HG02943 (cell line): ENCODE results near the gene ALOX5.

Source experiments
- ATAC-seq: cut with Tn5 transposase; IDR thresholded peaks from one replicate; pipeline ENCODE4 v1.9.1; 2021; ENCODE audit warnings: mild to moderate bottlenecking, low read depth, moderate library complexity; ENCODE audit not compliant: unreplicated experiment

The ALOX5 gene

DNA sequence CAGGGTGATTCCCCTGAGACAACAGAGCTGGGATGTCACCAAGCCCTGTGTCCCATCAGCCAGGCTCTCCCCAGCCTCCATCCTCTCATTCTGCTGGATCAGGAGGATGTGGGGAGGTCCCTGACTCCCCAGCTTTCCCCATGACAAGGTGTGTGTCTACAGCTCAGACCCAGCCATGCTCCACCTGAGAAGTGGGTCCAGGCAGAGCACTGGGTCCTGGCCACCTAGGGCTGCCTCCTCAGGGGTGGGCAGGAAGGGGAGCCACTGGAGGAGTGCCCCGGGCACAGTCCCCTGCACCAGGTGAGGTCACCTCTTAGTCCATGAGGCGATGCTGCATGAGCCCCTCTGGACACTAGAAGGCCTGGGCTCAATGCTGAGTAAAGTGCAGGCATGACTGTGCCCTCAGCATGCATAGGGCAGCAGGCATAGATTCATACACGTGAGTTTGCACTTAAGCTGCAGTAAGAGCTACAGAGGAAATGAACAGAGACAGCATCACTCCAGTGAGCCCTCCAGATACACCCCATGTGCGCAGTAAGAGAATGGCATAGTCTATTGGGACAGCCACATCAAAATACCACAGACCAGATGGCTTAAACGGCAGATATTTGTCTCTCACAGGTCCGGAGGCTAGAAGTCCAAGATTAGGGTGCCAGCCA, 48.3 kb downstream of the ALOX5 start:
- ATAC-seq, result no peak

DNA sequence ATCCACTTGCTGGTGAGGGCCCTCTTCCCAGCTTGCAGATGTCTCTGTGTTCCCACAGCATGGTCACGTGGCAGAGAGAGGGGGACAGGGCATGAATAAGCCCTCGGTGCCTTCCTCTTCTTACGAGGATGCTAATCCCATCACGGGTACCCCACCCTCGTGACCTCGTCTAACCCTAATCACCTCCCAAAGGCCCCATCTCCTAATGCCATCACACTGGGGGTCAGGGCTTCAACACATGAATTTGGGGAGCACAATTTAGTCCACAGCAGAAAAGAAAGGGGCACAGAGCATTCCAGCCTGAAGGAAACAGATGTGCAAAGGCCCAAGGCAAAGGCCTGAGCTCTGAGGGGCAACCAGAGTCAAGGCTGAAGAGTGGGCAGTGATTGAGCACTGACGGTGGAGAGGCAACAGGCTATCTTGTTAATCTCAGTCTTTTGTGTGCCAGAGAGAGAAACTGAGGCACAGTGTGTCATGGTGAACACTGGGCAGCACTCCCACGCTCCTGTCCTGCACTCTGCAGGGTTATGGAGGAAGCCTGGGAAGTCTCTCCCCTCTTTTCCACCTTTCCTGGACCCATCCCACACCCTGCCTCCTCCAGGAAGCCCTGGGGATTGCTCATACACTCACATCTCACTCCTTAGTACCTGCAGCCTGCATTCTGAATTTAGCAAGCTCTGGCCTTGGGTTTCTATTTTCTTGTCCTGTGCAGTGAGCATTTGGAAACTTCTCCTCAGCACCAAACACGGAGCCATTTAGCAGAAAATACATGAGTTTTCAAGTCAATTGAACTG, 49.0 kb downstream of the ALOX5 start:
- ATAC-seq, result no peak

DNA sequence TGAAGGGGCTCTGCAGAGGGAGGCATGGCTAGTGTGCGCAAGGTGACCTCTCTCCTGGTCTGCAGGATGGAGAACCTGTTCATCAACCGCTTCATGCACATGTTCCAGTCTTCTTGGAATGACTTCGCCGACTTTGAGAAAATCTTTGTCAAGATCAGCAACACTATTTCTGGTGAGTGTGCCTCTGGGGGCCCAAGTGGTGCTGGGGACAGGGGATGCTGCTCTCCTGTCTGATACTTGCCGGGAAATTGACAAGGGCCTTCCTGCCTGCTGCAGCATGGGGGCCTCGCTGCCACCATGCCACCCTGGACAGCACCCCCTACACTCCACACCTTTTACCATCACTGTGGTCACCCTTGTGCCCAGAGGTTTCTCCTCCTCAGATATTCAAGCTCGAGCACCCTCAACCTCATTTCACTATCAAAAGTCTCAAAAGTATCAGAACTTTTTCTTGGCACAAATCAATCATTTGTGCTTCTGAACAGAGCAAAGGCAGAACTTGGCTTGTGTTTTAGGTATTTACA, 50.0 kb downstream of the ALOX5 start:
- no peak for ATAC-seq

DNA sequence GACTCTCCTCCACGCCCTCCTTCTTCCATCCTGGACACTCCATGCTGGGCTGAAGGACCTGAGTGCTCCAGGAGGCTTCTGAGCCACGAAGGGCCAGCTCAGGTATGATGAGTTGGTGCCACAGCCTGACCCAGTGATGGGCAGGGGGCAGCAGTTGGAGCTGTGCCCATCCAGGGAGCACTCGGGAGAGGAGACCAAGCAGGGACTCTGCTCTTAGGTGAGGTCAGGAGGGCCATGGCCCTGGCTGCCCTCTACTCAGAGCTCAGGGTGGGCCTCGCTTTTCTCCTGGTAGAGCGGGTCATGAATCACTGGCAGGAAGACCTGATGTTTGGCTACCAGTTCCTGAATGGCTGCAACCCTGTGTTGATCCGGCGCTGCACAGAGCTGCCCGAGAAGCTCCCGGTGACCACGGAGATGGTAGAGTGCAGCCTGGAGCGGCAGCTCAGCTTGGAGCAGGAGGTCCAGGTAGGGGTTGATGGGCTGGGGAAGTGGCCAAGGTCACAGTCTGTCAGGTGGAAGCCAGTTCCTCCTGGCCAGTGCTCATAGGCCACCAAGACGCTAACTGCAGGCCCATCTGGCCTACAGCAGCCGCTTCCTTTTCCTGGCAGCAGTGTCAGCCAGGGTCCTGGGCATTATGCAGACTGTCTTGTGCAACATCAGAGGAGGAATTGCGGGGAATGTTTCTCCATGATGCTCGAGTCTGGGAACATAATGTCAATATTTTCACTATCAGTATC, 50.8 kb downstream of the ALOX5 start:
- ATAC-seq, result no peak

DNA sequence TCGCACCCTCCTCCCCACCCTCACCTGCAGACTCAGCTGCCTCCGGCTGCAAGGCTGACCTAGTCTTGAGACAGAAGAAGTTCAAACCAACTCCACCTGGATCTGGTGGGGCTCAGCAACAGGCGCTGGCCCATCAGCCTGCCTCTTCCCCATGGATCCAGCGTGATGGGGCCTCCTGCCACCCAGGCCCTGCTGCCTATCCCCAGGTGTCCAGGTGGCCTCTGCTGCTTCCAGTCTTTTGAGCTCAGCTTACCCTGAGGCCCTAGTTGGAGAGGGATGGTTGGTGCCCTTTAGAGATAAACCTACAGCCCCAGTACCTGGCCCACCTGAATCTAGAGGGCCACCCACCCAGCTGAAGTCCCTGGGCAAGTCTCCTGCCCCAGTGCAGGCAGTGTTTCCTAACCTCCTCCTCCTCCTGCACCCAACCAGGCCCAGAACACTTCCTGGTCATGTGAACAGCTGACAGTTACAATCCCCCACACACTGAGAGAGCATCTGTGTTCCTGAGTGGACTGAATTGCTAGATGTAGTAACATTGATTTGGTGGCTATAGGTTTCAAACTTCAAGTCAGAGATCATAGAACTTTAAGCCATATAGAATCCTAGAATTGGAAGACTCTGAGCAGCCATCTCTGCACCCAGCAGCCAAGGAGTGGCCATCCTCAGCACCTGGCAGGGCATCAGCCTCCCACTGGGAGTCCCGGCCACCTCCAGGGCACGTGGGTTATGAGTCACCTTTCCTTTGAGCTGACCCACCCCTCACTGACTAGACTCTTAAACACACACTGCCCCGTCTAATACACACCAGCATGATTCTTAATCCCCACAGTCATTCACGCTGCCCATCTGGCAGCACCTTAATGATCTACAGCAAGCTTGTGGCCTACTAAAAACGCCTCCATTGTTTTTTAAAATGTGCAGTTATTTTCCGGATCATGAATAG, 51.9 kb downstream of the ALOX5 start:
- no peak for ATAC-seq

DNA sequence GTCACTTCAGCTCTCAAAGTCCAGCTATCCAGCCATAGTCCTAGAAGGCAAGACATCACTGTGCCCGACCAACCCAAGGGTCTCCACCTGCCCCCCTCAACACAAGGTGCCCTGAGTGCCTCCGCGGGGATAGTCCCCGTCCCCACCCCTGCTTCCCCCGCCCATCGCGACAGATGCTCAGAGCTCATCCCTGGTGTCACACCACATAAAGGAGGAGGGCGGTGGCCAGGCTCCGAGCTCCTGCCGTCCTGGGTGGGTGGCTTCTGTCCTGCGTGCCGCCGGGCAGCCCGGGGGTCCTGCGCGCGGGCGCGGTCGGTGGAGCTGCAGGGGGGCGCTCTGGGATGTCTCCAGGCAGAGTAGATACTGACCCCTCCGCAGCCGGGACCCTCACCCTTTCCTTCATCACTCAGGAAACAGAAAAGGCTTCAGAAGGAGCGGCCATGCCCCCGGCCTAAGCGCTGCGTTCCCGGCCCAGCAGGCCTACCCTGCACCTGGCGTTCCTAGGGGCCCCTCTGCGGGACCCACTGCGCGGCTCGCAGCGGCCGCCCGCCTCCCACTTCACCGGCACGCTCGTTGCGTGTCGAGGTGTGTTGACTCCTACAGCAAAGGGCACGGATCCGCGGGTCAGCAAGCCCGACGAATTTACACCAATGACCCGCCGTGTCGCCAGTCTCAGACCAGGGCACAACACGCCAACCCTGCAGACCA, 53.4 kb downstream of the ALOX5 start:
- ATAC-seq, result no peak

DNA sequence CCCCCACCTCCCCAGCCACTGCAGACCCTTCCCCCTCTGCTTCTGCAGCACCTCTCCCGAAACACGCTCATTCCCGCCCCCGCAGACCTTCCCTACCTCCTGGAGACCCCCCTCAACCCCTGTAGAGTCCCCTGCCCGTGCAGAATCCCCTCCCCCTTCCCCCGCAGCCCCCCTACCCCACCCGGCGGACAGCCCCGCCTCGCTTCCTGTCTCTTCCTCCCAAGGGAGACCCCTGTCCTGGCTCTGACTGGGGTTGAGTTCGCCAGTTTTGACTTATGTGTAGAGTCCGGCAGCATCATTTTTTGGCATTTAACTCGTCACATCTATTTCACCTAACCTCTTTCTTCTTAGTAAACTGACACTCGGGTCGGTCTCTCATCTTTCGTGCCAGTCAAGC, 54.0 kb downstream of the ALOX5 start:
- ATAC-seq, result no peak

DNA sequence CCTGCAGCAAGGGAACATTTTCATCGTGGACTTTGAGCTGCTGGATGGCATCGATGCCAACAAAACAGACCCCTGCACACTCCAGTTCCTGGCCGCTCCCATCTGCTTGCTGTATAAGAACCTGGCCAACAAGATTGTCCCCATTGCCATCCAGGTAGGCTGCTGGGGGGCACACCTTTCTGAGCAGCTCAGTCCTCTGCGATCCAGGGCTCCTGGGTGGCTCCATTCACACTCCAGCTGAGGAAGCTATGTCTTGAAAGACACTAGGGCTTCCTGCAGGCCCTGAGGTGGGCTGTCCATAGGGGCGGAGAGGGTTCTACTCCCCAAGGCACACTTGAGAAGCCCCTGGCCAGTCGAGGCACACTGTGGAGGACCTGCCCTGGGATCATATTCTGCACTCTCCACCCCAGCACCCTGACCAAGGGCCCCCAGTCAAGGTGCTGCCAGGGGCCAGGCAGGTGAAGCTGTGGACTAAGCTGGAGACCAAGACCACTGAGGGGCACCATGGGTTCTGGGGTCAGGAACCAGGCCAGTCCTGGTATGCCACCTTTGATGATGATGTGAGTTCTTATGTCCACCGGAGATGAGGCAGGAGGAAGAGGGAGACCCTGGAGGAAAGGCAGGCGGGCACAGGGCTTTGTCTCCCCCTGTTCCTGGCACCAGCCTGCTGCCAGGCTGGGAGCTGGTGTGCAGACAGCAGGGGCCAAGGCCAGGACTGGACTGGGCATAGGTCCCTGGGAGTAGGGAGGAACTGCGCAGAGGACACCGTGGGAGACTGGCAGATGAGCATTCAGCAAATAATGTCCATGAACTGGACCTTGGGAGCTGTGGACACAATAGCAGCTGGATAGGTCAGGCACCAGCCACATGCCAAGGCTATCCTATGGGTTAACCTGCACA, 54.8 kb downstream of the ALOX5 start:
- no peak for ATAC-seq

DNA sequence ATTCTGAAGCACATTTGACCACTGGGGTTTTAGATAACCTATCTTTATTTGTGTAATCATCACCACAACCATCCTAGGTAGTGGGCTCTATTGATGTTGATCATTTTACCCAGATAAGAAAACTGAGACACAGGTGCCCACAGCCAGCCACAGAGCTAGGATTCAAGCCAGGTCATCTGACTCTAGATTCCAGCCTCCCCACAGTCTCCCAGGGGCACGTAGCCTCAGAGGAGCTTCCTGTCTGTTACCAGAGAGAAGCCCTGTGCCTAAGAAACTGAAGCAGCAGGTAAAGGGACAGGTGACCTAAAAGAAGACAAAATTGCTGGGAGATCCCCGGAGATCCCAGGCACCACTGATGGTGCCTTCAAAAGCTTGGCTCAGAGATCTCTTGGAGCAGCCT, 55.8 kb downstream of the ALOX5 start:
- no peak for ATAC-seq

DNA sequence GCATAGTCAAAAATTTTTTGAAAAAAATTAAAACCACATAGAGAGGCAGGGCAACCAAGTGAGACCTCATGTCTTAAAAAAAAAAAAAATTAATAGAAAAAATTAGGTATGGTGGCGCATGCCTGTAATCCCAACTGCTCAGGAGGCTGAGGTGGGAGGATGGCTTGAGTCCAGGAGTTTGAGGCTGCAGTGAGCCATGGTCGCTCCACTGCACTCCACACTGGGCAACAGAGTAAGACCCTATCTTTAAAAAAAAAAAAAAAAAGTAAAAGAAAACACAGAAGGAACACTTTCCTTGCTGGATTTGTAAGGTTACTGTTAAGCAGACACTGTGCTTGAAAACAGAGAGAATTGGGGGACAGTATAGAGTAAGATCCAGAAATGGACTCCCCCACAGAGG, 58.1 kb downstream of the ALOX5 start:
- ATAC-seq, result no peak

DNA sequence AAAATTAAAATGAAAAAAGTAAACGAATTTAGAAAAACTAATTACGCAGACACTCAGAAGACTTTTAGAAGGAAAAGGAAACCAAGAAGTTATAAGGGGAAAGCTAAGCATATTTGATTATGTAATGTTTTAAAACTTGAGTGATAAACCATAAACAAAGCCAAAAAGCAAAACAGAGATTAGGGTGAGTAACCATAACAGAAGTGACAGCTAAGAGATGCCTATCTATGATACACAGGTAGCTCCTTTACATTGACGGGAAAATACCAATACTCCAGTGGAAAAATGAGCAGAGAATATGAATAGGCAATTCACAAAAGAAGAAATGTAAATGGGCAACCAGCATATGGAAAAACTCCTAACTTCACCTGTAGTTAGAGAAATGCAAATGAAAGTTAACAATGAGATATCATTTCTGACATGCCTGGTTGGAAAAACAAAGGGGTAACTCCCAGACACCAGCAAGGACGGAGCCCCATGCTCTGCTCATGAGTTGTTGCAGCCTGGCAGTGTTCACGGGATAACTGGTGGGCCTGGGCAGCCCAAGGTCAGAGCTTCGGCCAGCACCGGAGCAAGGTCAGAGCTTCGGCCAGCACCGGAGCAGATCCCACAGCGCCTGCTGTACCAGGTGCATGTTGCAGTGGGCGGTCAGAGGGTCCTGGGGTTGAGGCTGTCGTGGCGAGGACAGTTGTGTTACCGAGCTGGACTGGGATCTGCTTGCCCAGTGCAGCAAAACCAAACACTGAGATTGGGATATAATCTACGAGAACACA, 58.9 kb downstream of the ALOX5 start:
- ATAC-seq, result no peak

DNA sequence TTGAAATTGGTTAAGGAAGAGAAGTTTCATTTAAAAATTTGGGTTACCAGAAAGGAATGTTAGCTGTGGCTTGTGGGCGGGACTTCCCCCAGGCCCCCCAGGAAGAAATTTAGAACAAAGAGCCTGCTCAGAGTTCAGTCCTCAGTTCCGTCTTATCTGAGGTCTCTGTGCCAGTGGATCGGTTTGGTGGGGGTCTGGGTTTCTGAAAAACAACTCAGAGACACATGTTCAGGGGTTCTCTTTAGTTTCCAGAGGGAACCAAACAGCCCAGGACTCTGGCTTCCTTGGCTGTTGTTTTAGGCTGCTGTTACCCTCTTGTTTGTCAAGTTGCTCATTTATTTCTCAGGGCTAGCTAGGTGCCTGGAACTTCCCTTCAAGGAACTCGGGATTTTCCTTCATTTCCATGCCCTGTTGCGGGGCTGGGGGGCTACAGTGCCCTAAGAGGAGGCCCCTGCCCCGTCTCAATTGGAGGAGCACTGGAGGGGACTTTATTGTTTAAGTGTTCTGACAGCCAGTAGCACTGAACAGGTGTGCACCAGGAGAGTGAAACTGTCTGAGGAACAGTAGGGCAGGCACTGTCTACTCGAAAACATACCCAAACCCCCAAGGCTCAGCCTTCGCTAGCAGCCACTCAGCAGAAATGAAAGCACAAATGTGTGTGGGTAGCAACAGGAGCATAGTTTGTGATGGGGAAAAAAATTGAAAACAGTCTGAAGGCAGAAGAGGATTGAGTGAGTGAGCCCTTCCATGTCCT, 59.9 kb downstream of the ALOX5 start:
- peak; percentile 96 for ATAC-seq

DNA sequence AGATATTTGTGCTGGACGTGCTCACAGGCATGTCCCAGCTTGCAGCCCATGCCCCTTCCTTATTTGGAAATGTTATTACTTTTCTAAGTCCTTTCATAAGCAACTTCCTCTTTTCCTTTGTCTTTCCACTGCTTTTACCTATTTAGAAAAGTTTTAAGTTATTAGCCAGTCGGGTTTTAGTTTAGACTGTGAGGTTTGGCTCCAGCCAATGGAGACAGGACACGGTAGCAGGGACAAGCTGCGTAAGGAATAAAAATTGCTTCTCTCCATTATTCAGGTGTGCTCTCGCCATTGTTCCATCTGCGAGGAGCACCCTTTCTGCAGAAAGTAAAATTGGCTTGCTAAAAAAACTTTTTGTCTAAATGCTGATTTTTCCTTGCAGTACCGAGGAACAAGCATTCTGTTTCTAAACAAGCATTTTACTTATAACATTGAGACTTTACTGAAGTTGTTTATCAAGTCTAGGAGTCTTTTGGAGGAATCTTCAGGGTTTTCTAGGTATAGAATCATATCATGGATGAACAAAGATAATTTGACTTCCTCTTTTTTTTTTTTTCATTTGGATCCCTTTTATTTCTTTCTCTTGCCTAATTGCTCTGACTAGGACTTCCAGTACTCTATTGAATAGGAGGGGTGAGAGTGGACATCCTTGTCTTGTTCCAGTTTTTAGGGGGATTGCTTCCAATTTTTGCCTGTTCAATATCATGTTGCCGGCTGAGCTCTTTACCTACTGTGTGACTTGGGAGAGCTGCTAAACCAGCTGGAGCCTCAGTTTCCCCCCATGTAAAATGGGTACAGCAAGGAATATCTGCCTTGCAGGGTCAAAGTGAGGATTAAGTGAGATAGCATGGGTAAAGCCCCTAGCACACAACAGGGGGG, 63.8 kb downstream of the ALOX5 start:
- ATAC-seq, result no peak

DNA sequence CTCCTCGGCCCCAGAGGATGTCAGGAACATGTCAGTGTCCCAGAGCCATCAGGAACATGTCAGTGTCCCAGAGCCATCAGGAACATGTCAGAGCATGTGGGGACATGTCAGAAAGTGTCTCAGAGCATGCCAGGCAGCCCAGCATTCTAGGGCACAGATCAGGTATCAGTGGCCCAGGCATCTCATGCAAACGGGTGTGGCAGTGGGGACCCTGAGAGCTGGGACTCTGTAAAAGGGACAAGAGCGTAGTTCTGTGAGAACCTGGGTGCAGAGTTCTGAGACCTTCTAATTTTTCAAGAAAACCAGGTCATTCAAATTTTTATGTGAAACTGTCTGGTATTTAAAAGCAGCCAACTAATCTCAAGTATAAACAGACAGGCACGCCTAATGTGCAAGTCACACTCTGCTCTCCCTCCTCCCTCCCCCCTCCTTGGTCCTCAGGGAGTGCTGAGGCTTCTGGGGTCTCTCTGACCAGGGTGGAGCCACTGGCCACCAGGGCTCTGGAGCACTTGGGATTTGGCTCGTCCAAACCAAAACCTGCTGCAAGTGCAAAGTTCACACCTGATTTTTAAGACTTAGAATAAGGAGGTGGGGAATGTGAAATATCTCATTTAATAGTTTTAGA, 64.6 kb downstream of the ALOX5 start:
- no peak for ATAC-seq

DNA sequence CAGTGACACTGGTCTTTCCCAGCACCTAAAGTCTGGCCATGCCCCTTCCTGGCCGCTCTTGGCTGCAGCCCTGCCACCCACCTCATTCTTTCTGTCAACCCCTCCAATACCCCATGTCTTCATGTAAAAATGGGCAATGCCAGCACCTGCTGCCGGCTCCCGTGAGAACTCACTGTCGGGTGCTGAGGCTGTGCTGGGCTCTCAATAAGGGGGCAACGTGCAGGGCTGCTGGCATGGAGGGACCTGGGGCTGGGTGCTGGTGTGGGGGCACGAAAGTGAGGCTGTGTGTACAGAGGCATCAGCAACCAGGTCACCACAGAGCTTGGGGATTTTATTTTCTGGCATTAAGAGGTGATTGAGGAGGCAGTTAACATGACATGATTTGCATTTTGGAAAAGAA, 65.3 kb downstream of the ALOX5 start:
- ATAC-seq, result no peak

DNA sequence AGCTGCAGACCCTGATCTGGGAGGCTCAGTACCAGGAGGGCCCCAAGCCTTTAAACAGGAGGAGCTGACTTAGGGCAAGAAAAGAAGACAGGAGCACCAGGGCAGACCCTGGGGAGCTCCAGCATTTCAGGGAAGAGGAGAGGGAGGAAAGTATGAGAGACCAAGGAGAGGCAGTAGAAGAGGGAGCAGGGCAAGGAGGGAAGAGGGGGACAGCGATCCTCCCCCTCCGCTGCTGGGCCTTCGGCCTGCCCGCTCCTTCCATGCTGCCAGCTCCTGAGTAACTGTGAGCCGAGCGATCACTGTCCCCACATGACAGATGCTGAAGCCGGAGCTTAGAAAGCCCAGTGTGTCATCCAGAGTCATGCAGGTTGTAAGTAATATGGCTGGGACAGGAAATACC, 65.9 kb downstream of the ALOX5 start:
- no peak for ATAC-seq
